ENCODE measurements around the gene SLC9B1. TPM values are rescaled to one million over a fixed set of nuclear protein-coding genes. Genes with fewer than 3 reads are reported as not detected.

The SLC9B1 gene
- polyA plus RNA-seq, 1 of the 3 experiments (the other 2 are of a cell fraction), result 0.21 TPM

- H2AFZ ChIP-seq (ENCODE audit: low read depth), result no peak overlapping the region
- no peak for TF ChIP-seq REST (IDR thresholded peaks at IDR 0.05; ENCODE audit: low read depth, low read length)
- TF ChIP-seq NRF1 (IDR thresholded peaks at IDR 0.05; ENCODE audit: low read depth, low read length), result no peak
- no peak for TF ChIP-seq MEF2A (IDR thresholded peaks at IDR 0.05; ENCODE audit: borderline replicate concordance, low read depth)
- no peak for TF ChIP-seq EZH2phosphoT487 (IDR thresholded peaks at IDR 0.05; ENCODE audit: borderline replicate concordance, low read depth)
- TF ChIP-seq USF2 (IDR thresholded peaks at IDR 0.05; ENCODE audit: borderline replicate concordance, low read depth, low read length), result no peak
- TF ChIP-seq FOXM1 (IDR thresholded peaks at IDR 0.05; ENCODE audit: low read depth), result no peak
- no peak for TF ChIP-seq MAX (IDR thresholded peaks at IDR 0.05; ENCODE audit: low read depth)
- no peak for TF ChIP-seq SIN3A (IDR thresholded peaks at IDR 0.05; ENCODE audit: borderline replicate concordance, low read depth, low read length)
- TF ChIP-seq FOSL2 (IDR thresholded peaks at IDR 0.05; ENCODE audit: borderline replicate concordance, low read depth), result no peak
- no peak for TF ChIP-seq YY1 (IDR thresholded peaks at IDR 0.05; ENCODE audit: low read depth)
- no peak for TF ChIP-seq JUND (IDR thresholded peaks at IDR 0.05)
- TF ChIP-seq GATA2 (CRISPR knock-in tag; IDR thresholded peaks at IDR 0.05), result no peak
- TF ChIP-seq PBX3 (IDR thresholded peaks at IDR 0.05), result no peak
- no peak for TF ChIP-seq GABPA (IDR thresholded peaks at IDR 0.05; ENCODE audit: low read depth)
- no peak for TF ChIP-seq RXRA (IDR thresholded peaks at IDR 0.05; ENCODE audit: borderline replicate concordance, low read depth)
- no peak for TF ChIP-seq IRF3 (IDR thresholded peaks at IDR 0.05; ENCODE audit: low read depth, low read length)
- TF ChIP-seq CTCF (IDR thresholded peaks at IDR 0.05), result no peak
- no peak for TF ChIP-seq SMC3 (IDR thresholded peaks at IDR 0.05; ENCODE audit: low read depth, low read length)
- no peak for TF ChIP-seq CHD2 (IDR thresholded peaks at IDR 0.05; ENCODE audit: low read length, partially characterized antibody)
- ChIA-PET POLR2A (no interaction called here), CTCF (no interaction called here)
- no peak overlapping the region for H3K27ac ChIP-seq (ENCODE audit: low read depth in 2 of 2, low read length in 1 of 2)
- DNase-seq, result no peak
- H3K9me2 ChIP-seq, result no peaks in the 10 kb centered on the region
- H3K4me1 ChIP-seq (ENCODE audit: control insufficient read depth in 1 of 2, insufficient read depth in 2 of 2, low read depth in 1 of 2, low read length in 1 of 2), result no peaks in the 10 kb centered on the region
- H3K9ac ChIP-seq, result no peak overlapping the region
- no peaks in the 10 kb centered on the region for H3K9me3 ChIP-seq
- no peaks in the 10 kb centered on the region for H3F3A ChIP-seq (replicated peaks; ENCODE audit: insufficient read depth)
- no peak overlapping the region for H3K4me2 ChIP-seq
- WGBS (ENCODE audit: low lambda C conversion rate), result 100% methylated on average over 1 of the region's 1 CpG
- H3K4me3 ChIP-seq (ENCODE audit: low read depth in 2 of 2, low read length in 1 of 2), result no peak overlapping the region
- no peaks in the 10 kb centered on the region for H3K79me2 ChIP-seq (ENCODE audit: insufficient read depth)
- no peaks in the 10 kb centered on the region for H3K36me3 ChIP-seq (replicated peaks in 1 of 2; ENCODE audit: control insufficient read depth in 1 of 2, insufficient read depth in 2 of 2, low read length in 1 of 2)
- no peaks in the 10 kb centered on the region for H3K27me3 ChIP-seq (ENCODE audit: insufficient read depth)
- no peaks in the 10 kb centered on the region for H4K20me1 ChIP-seq (ENCODE audit: insufficient read depth)
These were observed 31.0 kb downstream of the SLC9B1 start for GRCh38 chr4:102988429-102989020.
